Progenitor cell of endocrine pancreas (in vitro differentiated cells): Measurements from ENCODE around the gene GPR55. TPM values are rescaled to one million over a fixed set of nuclear protein-coding genes. Genes with fewer than 3 reads are reported as not detected.

Experiments
- DNase-seq: peaks from one replicate; pipeline ENCODE4 v3.0.0; 2021; ENCODE audit warnings: low spot score; ENCODE audit not compliant: unreplicated experiment
- H3K27ac Mint-ChIP-seq: 2 replicates; pipeline ENCODE4 v1.8.0; 2021; ENCODE audit warnings: mild to moderate bottlenecking, moderate library complexity, mixed read lengths
- H3K27me3 Mint-ChIP-seq: 2 replicates; pipeline ENCODE4 v1.8.0; 2021; ENCODE audit warnings: mixed read lengths
- H3K36me3 Mint-ChIP-seq: 2 replicates; pipeline ENCODE4 v1.8.0; 2022; ENCODE audit warnings: mixed read lengths; ENCODE audit not compliant: insufficient read depth
- H3K4me1 Mint-ChIP-seq: 2 replicates; pipeline ENCODE4 v1.8.0; 2021; ENCODE audit warnings: low read depth, mixed read lengths
- H3K4me3 Mint-ChIP-seq: 2 replicates; pipeline ENCODE4 v1.8.0; 2021; ENCODE audit warnings: low read depth, mild to moderate bottlenecking, moderate library complexity, mixed read lengths
- H3K9me3 Mint-ChIP-seq: 2 replicates; pipeline ENCODE4 v1.8.0; 2021; ENCODE audit warnings: low read depth, mixed read lengths
- CTCF ChIP-seq: fragments of 200-600 bp; sonication (generic); IDR thresholded peaks from one replicate; pipeline ENCODE4 v1.5.0; 2021; ENCODE audit warnings: antibody characterized with exemption, mild to moderate bottlenecking; ENCODE audit not compliant: unreplicated experiment
- total RNA-seq: library from RNA; stranded (reverse); gene quantifications from 2 replicates; pipeline ENCODE4 v1.2.1, GENCODE V29; 2021

GPR55 gene
- total RNA-seq, 1 donor from 2014 or later: not detected

GRCh38 chr2:230899287-230899686 lies 25.8 kb downstream of the GPR55 start:
- Mint-ChIP-seq H3K27ac (no peak overlapping the region), H3K36me3 (no peaks in the 10 kb centered on the region), H3K9me3 (no peaks in the 10 kb centered on the region), H3K4me3 (no peak overlapping the region), H3K27me3 (peaks cover 33% of the 10 kb centered on the region), H3K4me1 (no peaks in the 10 kb centered on the region)
- no peak for DNase-seq
- no peak for TF ChIP-seq CTCF

- no peak for TF ChIP-seq CTCF
- no peak for DNase-seq
- H3K36me3 Mint-ChIP-seq: no peaks in the 10 kb centered on the region
- H3K4me1 Mint-ChIP-seq: no peaks in the 10 kb centered on the region
- H3K27me3 Mint-ChIP-seq: peaks cover 32% of the 10 kb centered on the region
- H3K27ac Mint-ChIP-seq: no peak overlapping the region
- no peaks in the 10 kb centered on the region for H3K9me3 Mint-ChIP-seq
- H3K4me3 Mint-ChIP-seq: no peak overlapping the region
Observed at GRCh38 chr2:230898713-230899091, 26.3 kb downstream of the GPR55 start.

- peaks cover 31% of the 10 kb centered on the region for H3K27me3 Mint-ChIP-seq
- TF ChIP-seq CTCF: no peak
- no peak overlapping the region for H3K4me3 Mint-ChIP-seq
- no peaks in the 10 kb centered on the region for H3K36me3 Mint-ChIP-seq
- DNase-seq: no peak
- no peak overlapping the region for H3K27ac Mint-ChIP-seq
- no peaks in the 10 kb centered on the region for H3K4me1 Mint-ChIP-seq
- H3K9me3 Mint-ChIP-seq: no peaks in the 10 kb centered on the region
Observed at GRCh38 chr2:230898016-230898712, 26.9 kb downstream of the GPR55 start.

GRCh38 chr2:230896346-230897115 lies 28.5 kb downstream of the GPR55 start:
- Mint-ChIP-seq H3K36me3 (no peaks in the 10 kb centered on the region), H3K9me3 (no peaks in the 10 kb centered on the region), H3K4me1 (no peaks in the 10 kb centered on the region), H3K4me3 (no peak overlapping the region), H3K27me3 (peaks cover 26% of the 10 kb centered on the region), H3K27ac (no peak overlapping the region)
- no peak for TF ChIP-seq CTCF
- no peak for DNase-seq

- TF ChIP-seq CTCF: no peak
- Mint-ChIP-seq H3K36me3 (no peaks in the 10 kb centered on the region), H3K4me3 (no peak overlapping the region), H3K9me3 (no peaks in the 10 kb centered on the region), H3K27me3 (peaks cover 22% of the 10 kb centered on the region), H3K27ac (no peak overlapping the region), H3K4me1 (no peaks in the 10 kb centered on the region)
- DNase-seq: no peak
Observed at GRCh38 chr2:230895536-230896345, 29.3 kb downstream of the GPR55 start.
